HepG2 (cell line): ENCODE measurements around the gene LIMD2. TPM values are rescaled to one million over a fixed set of nuclear protein-coding genes. Genes with fewer than 3 reads are reported as not detected.
A peak's percentile ranks its signal among the peaks of the same experiment; 100 is the strongest.

Experiments
- CCDC6 ChIP-seq: sonication (generic); formaldehyde crosslinking; IDR thresholded peaks from 2 replicates; pipeline ENCODE4 v1.8.1; 2022; ENCODE audit warnings: mild to moderate bottlenecking, missing genetic modification reagents, moderate library complexity
- GTF3A ChIP-seq: sonication (generic); formaldehyde crosslinking; conservative IDR thresholded peaks from 2 replicates; pipeline ENCODE4 v1.4.0; 2020; ENCODE audit warnings: mild to moderate bottlenecking, missing genetic modification reagents
- MTA1 ChIP-seq: sonication (generic); formaldehyde crosslinking; IDR thresholded peaks from 2 replicates; pipeline ENCODE4 v1.4.0; 2020; ENCODE audit warnings: missing genetic modification reagents, mild to moderate bottlenecking, borderline replicate concordance
- RFXAP ChIP-seq: sonication (generic); formaldehyde crosslinking; IDR thresholded peaks from 2 replicates; pipeline ENCODE4 v1.4.0; 2020; ENCODE audit warnings: missing genetic modification reagents, borderline replicate concordance
- ZBTB7B ChIP-seq: sonication (generic); formaldehyde crosslinking; IDR thresholded peaks from 2 replicates; pipeline ENCODE4 v1.4.0; 2020; ENCODE audit warnings: missing genetic modification reagents
- ZNF326 ChIP-seq: sonication (generic); formaldehyde crosslinking; IDR thresholded peaks from 2 replicates; pipeline ENCODE4 v1.4.0; 2020; ENCODE audit warnings: missing genetic modification reagents, borderline replicate concordance
- ZNF816 ChIP-seq: sonication (generic); formaldehyde crosslinking; IDR thresholded peaks from 2 replicates; pipeline ENCODE4 v1.8.0; 2022; ENCODE audit warnings: missing genetic modification reagents, mild to moderate bottlenecking, borderline replicate concordance
- polyA plus RNA-seq, 8 experiments: library from polyadenylated mRNA; depleted of rRNA in 3 of 8; stranded (reverse) in 7 of 8; unstranded in 1 of 8; fragments of >200 nt; fragmentation: Illumina TruSeq in 4 of 8; extraction: Trizol in 4 of 8; gene quantifications; 2 replicates each; pipeline versions ENCODE4 v1.2.1 to v1.2.3, GENCODE V29; 2011 to 2016; ENCODE audit warnings: low read depth in 4 of 8, missing spikeins in 1 of 8, mixed read lengths in 1 of 8; ENCODE audit not compliant: insufficient read depth in 1 of 8
- total RNA-seq, 5 experiments: library from RNA; depleted of rRNA; stranded (reverse); fragments of >200 nt; fragmentation: Illumina TruSeq; extraction: Trizol; gene quantifications; 2 replicates each; pipeline ENCODE4 v1.2.3, GENCODE V29; 2016; ENCODE audit warnings: low read depth in 1 of 5
- TF ChIP-seq, protein P1 (sequence below): sonication (generic); formaldehyde crosslinking; IDR thresholded peaks from 2 replicates; pipeline ENCODE4 v1.5.1; 2020; ENCODE audit warnings: mild to moderate bottlenecking, missing genetic modification reagents, moderate library complexity
- TF ChIP-seq, protein P2 (sequence below): sonication (generic); formaldehyde crosslinking; IDR thresholded peaks from 2 replicates; pipeline ENCODE4 v1.4.0; 2020; ENCODE audit warnings: missing genetic modification reagents
- TF ChIP-seq, protein P3 (sequence below): sonication (generic); formaldehyde crosslinking; IDR thresholded peaks from 2 replicates; pipeline ENCODE4 v1.4.0; 2020; ENCODE audit warnings: mild to moderate bottlenecking, missing genetic modification reagents
- TF ChIP-seq, protein P4 (sequence below): sonication (generic); formaldehyde crosslinking; IDR thresholded peaks from 2 replicates; pipeline ENCODE4 v1.9.0; 2021; ENCODE audit warnings: mild to moderate bottlenecking, missing genetic modification reagents

LIMD2 gene
- total and polyA plus RNA-seq, 2 of the 13 experiments (the other 11 are each of a cell fraction or from before 2014, with no cell fraction given): 9.0 to 20.8 TPM

DNA sequence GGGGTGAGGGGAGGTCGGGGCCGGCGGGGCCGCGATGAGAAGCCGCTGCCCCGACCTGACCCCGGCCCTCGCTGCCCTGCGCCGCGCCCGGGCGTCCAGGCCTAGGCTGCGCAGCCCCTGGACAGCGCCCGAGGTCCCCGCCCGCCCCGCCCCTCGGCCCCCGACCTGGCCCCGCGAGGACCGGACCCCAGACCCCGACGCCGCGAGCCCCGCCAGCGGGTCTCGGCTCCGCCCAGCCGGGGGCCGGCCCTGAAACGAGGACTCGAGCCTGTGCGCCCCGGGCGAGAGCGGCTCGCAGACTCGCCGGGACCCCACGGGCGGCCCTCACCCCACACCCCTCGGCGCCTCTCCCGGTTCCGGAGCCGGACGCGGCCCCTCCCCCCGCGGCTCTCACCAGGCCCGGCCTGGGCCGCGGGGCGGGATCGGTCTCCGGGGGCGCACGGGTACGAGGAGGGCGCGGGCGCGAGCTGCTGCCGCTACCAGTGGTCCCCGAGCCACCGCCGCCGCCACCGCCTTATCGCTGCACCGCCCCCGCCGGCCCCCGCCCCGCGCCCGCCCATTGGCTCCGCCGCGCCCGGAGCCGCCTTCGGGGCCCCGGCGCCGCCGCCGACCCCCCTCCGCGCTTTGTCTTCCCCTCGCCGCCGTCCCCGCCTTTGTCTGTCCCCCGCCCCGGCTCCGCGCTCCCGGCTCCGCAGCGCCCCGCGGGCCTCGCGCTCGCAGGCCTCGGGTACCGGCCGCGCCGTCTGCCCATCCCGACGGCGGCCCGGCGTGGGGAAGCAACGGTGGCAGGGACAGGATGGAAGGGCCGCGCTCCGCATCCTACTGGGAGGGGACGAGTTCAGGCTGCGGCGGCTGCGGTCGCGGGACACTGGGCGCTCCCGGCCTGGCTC lies at the start of gene LIMD2 (continued):
- TF ChIP-seq, protein P1, sequence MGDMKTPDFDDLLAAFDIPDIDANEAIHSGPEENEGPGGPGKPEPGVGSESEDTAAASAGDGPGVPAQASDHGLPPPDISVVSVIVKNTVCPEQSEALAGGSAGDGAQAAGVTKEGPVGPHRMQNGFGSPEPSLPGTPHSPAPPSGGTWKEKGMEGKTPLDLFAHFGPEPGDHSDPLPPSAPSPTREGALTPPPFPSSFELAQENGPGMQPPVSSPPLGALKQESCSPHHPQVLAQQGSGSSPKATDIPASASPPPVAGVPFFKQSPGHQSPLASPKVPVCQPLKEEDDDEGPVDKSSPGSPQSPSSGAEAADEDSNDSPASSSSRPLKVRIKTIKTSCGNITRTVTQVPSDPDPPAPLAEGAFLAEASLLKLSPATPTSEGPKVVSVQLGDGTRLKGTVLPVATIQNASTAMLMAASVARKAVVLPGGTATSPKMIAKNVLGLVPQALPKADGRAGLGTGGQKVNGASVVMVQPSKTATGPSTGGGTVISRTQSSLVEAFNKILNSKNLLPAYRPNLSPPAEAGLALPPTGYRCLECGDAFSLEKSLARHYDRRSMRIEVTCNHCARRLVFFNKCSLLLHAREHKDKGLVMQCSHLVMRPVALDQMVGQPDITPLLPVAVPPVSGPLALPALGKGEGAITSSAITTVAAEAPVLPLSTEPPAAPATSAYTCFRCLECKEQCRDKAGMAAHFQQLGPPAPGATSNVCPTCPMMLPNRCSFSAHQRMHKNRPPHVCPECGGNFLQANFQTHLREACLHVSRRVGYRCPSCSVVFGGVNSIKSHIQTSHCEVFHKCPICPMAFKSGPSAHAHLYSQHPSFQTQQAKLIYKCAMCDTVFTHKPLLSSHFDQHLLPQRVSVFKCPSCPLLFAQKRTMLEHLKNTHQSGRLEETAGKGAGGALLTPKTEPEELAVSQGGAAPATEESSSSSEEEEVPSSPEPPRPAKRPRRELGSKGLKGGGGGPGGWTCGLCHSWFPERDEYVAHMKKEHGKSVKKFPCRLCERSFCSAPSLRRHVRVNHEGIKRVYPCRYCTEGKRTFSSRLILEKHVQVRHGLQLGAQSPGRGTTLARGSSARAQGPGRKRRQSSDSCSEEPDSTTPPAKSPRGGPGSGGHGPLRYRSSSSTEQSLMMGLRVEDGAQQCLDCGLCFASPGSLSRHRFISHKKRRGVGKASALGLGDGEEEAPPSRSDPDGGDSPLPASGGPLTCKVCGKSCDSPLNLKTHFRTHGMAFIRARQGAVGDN (CRISPR knock-in tag): peak; percentile 44
- TF ChIP-seq CCDC6 (no peak), GTF3A (CRISPR knock-in tag) (no peak), MTA1 (CRISPR knock-in tag) (0 out of 2 replicates have a peak, but pooled peaks have one; percentile 15), ZNF816 (peak; percentile 29; the same call in 1 of the 2 replicates), ZNF326 (CRISPR knock-in tag) (no peak), RFXAP (CRISPR knock-in tag) (0 out of 2 replicates have a peak, but pooled peaks have one; percentile 39), ZBTB7B (CRISPR knock-in tag) (peak; percentile 8; the same call in 1 of the 2 replicates)
- TF ChIP-seq, protein P2, sequence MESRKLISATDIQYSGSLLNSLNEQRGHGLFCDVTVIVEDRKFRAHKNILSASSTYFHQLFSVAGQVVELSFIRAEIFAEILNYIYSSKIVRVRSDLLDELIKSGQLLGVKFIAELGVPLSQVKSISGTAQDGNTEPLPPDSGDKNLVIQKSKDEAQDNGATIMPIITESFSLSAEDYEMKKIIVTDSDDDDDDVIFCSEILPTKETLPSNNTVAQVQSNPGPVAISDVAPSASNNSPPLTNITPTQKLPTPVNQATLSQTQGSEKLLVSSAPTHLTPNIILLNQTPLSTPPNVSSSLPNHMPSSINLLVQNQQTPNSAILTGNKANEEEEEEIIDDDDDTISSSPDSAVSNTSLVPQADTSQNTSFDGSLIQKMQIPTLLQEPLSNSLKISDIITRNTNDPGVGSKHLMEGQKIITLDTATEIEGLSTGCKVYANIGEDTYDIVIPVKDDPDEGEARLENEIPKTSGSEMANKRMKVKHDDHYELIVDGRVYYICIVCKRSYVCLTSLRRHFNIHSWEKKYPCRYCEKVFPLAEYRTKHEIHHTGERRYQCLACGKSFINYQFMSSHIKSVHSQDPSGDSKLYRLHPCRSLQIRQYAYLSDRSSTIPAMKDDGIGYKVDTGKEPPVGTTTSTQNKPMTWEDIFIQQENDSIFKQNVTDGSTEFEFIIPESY (CRISPR knock-in tag): peak; percentile 64; the same call in 1 of the 2 replicates
- TF ChIP-seq, protein P3, sequence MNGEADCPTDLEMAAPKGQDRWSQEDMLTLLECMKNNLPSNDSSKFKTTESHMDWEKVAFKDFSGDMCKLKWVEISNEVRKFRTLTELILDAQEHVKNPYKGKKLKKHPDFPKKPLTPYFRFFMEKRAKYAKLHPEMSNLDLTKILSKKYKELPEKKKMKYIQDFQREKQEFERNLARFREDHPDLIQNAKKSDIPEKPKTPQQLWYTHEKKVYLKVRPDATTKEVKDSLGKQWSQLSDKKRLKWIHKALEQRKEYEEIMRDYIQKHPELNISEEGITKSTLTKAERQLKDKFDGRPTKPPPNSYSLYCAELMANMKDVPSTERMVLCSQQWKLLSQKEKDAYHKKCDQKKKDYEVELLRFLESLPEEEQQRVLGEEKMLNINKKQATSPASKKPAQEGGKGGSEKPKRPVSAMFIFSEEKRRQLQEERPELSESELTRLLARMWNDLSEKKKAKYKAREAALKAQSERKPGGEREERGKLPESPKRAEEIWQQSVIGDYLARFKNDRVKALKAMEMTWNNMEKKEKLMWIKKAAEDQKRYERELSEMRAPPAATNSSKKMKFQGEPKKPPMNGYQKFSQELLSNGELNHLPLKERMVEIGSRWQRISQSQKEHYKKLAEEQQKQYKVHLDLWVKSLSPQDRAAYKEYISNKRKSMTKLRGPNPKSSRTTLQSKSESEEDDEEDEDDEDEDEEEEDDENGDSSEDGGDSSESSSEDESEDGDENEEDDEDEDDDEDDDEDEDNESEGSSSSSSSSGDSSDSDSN (CRISPR knock-in tag): peak; percentile 24; the same call in 1 of the 2 replicates
- TF ChIP-seq, protein P4, sequence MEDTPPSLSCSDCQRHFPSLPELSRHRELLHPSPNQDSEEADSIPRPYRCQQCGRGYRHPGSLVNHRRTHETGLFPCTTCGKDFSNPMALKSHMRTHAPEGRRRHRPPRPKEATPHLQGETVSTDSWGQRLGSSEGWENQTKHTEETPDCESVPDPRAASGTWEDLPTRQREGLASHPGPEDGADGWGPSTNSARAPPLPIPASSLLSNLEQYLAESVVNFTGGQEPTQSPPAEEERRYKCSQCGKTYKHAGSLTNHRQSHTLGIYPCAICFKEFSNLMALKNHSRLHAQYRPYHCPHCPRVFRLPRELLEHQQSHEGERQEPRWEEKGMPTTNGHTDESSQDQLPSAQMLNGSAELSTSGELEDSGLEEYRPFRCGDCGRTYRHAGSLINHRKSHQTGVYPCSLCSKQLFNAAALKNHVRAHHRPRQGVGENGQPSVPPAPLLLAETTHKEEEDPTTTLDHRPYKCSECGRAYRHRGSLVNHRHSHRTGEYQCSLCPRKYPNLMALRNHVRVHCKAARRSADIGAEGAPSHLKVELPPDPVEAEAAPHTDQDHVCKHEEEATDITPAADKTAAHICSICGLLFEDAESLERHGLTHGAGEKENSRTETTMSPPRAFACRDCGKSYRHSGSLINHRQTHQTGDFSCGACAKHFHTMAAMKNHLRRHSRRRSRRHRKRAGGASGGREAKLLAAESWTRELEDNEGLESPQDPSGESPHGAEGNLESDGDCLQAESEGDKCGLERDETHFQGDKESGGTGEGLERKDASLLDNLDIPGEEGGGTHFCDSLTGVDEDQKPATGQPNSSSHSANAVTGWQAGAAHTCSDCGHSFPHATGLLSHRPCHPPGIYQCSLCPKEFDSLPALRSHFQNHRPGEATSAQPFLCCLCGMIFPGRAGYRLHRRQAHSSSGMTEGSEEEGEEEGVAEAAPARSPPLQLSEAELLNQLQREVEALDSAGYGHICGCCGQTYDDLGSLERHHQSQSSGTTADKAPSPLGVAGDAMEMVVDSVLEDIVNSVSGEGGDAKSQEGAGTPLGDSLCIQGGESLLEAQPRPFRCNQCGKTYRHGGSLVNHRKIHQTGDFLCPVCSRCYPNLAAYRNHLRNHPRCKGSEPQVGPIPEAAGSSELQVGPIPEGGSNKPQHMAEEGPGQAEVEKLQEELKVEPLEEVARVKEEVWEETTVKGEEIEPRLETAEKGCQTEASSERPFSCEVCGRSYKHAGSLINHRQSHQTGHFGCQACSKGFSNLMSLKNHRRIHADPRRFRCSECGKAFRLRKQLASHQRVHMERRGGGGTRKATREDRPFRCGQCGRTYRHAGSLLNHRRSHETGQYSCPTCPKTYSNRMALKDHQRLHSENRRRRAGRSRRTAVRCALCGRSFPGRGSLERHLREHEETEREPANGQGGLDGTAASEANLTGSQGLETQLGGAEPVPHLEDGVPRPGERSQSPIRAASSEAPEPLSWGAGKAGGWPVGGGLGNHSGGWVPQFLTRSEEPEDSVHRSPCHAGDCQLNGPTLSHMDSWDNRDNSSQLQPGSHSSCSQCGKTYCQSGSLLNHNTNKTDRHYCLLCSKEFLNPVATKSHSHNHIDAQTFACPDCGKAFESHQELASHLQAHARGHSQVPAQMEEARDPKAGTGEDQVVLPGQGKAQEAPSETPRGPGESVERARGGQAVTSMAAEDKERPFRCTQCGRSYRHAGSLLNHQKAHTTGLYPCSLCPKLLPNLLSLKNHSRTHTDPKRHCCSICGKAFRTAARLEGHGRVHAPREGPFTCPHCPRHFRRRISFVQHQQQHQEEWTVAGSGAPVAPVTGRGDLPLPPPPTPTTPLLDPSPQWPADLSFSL (CRISPR knock-in tag): no peak
